ENCODE measurements around the gene MRPL16. TPM values are rescaled to one million over a fixed set of nuclear protein-coding genes. Genes with fewer than 3 reads are reported as not detected.

MRPL16 gene
- polyA plus RNA-seq, 1 of the 3 experiments (the other 2 are of a cell fraction) = 77.6 TPM

DNA sequence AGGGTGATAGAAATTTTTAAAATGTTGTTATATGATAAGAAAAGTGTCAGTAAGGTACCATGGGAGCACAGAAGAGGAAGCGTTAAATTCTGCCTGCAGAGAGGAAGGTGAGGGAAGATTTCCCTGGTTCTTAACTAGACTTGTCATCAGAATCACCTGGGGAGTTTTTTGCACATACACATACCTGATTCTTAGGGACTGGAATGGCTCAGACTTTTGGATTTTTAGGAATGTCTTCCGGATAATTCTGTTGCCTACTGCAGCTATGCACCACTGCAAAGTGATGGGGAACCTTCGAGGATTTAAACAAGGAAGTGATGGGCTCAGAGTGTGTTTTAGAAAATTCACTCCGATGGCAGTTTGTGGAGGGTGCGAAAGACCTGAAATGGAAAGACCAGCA lies 33.5 kb downstream of the MRPL16 start:
- Histone ChIP-seq H3K4me1 (ENCODE audit: control insufficient read depth in 1 of 2, insufficient read depth in 2 of 2, low read depth in 1 of 2, low read length in 1 of 2) (peaks cover 0 to 13% of the 10 kb centered on the region in 2 experiments; a peak in 1 of 4 replicates), H3K9ac (no peak overlapping the region), H3F3A (replicated peaks; ENCODE audit: insufficient read depth) (peaks cover 6% of the 10 kb centered on the region), H4K20me1 (ENCODE audit: insufficient read depth) (peaks cover 25% of the 10 kb centered on the region), H3K27me3 (ENCODE audit: insufficient read depth) (no peaks in the 10 kb centered on the region), H3K9me2 (no peaks in the 10 kb centered on the region), H3K4me2 (no peak overlapping the region), H3K79me2 (ENCODE audit: insufficient read depth) (no peaks in the 10 kb centered on the region; the same call in 1 of the 2 replicates), H3K36me3 (replicated peaks in 1 of 2; ENCODE audit: control insufficient read depth in 1 of 2, insufficient read depth in 2 of 2, low read length in 1 of 2) (peaks cover 2 to 37% of the 10 kb centered on the region in 2 experiments), H3K27ac (ENCODE audit: low read depth in 2 of 2, low read length in 1 of 2) (peak overlapping the region in 1 of 2 experiments; percentile 54; a peak in 1 of 4 replicates), H3K4me3 (ENCODE audit: low read depth in 2 of 2, low read length in 1 of 2) (no peak overlapping the region), H2AFZ (ENCODE audit: low read depth) (no peak overlapping the region), H3K9me3 (no peaks in the 10 kb centered on the region)
- TF ChIP-seq EZH2phosphoT487 (IDR thresholded peaks at IDR 0.05; ENCODE audit: borderline replicate concordance, low read depth) = no peak
- TF ChIP-seq, protein P1, sequence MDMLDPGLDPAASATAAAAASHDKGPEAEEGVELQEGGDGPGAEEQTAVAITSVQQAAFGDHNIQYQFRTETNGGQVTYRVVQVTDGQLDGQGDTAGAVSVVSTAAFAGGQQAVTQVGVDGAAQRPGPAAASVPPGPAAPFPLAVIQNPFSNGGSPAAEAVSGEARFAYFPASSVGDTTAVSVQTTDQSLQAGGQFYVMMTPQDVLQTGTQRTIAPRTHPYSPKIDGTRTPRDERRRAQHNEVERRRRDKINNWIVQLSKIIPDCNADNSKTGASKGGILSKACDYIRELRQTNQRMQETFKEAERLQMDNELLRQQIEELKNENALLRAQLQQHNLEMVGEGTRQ (IDR thresholded peaks at IDR 0.05; ENCODE audit: borderline replicate concordance, low read depth, low read length) = no peak
- no peak for TF ChIP-seq GATA2 (CRISPR knock-in tag; IDR thresholded peaks at IDR 0.05)
- TF ChIP-seq GABPA (IDR thresholded peaks at IDR 0.05; ENCODE audit: low read depth) = no peak
- no peak for TF ChIP-seq NFIC (IDR thresholded peaks at IDR 0.05; ENCODE audit: borderline replicate concordance)
- TF ChIP-seq FOSL2 (IDR thresholded peaks at IDR 0.05; ENCODE audit: borderline replicate concordance, low read depth) = no peak
- TF ChIP-seq RCOR1 (IDR thresholded peaks at IDR 0.05; ENCODE audit: low read length) = no peak
- no peak for TF ChIP-seq YY1 (IDR thresholded peaks at IDR 0.05; ENCODE audit: low read depth)
- no peak for TF ChIP-seq CHD2 (IDR thresholded peaks at IDR 0.05; ENCODE audit: low read length, partially characterized antibody)
- TF ChIP-seq, protein P2, sequence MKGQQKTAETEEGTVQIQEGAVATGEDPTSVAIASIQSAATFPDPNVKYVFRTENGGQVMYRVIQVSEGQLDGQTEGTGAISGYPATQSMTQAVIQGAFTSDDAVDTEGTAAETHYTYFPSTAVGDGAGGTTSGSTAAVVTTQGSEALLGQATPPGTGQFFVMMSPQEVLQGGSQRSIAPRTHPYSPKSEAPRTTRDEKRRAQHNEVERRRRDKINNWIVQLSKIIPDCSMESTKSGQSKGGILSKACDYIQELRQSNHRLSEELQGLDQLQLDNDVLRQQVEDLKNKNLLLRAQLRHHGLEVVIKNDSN (IDR thresholded peaks at IDR 0.05; ENCODE audit: borderline replicate concordance, low read depth) = no peak
- TF ChIP-seq JUND (IDR thresholded peaks at IDR 0.05) = no peak
- TF ChIP-seq MXI1 (IDR thresholded peaks at IDR 0.05; ENCODE audit: low read depth, low read length) = no peak
- no peak for DNase-seq
- POLR2A ChIA-PET = no interaction called here
- CTCF ChIA-PET = interaction anchor here (2.3 to 3.3 kb wide), 2 partner anchors 23 to 24 kb away, joined by 7 to 16 read pairs; no protein-coding TSS in a partner anchor
- 73% methylated on average over 5 of the region's 5 CpGs for WGBS (ENCODE audit: low lambda C conversion rate)

DNA sequence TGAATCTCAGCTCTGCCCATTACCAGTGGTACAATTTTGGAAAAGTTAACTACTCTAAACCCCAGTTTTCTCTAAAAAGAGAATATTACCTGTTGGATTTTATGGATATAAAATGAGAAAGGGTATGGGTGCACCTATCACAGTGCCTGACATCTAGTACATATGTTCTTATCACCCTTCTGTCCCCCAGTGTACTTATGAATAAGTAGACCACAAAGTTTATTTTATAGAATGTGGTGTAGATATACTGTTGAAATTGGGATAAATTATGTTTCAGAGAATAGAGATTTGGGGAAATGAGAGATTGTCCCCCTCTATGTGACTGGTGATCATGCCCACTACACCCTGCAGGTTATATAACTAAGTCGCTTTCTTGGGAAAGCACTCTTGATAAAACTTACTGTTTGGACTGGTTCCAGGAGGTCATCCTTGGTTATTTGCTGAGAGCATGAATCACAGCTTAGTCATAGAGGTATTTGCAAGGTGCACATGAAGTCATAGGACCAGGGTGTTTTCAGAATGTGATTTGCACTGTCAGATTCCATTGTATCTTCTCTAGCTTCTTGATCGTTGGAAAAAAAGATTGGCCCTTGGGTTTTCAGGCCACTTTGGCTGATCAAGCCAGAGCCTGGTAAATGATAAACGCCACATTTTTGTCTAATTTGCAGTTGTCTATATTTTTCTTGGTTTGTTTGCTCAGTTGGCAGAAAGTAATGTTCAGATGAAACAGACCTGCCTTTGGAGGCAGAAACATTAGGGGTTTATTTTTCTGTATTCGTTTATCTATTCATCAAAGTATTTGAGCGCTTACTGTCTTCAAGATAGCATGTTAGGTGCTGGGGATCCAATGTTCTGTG lies 34.1 kb downstream of the MRPL16 start:
- ChIA-PET CTCF (interaction anchor here (1.4 to 3.3 kb wide), 3 partner anchors 9 to 25 kb away, joined by 4 to 16 read pairs (median 7); no protein-coding TSS in a partner anchor), POLR2A (no interaction called here)
- Histone ChIP-seq H3K4me2 (no peak overlapping the region), H3F3A (replicated peaks; ENCODE audit: insufficient read depth) (peaks cover 6% of the 10 kb centered on the region), H3K9me3 (no peaks in the 10 kb centered on the region), H3K36me3 (replicated peaks in 1 of 2; ENCODE audit: control insufficient read depth in 1 of 2, insufficient read depth in 2 of 2, low read length in 1 of 2) (peaks cover 2 to 37% of the 10 kb centered on the region in 2 experiments), H3K79me2 (ENCODE audit: insufficient read depth) (no peaks in the 10 kb centered on the region; the same call in 1 of the 2 replicates), H3K27ac (ENCODE audit: low read depth in 2 of 2, low read length in 1 of 2) (peak overlapping the region in 1 of 2 experiments; percentile 54; a peak in 2 of 4 replicates), H3K9me2 (no peaks in the 10 kb centered on the region), H2AFZ (ENCODE audit: low read depth) (no peak overlapping the region), H4K20me1 (ENCODE audit: insufficient read depth) (peaks cover 28% of the 10 kb centered on the region), H3K27me3 (ENCODE audit: insufficient read depth) (no peaks in the 10 kb centered on the region), H3K9ac (no peak overlapping the region), H3K4me1 (ENCODE audit: control insufficient read depth in 1 of 2, insufficient read depth in 2 of 2, low read depth in 1 of 2, low read length in 1 of 2) (peaks cover 0 to 13% of the 10 kb centered on the region in 2 experiments; a peak in 1 of 4 replicates), H3K4me3 (ENCODE audit: low read depth in 2 of 2, low read length in 1 of 2) (no peak overlapping the region)
- WGBS (ENCODE audit: low lambda C conversion rate) = 67% methylated on average over 5 of the region's 5 CpGs
- DNase-seq = no peak
- TF ChIP-seq, protein P3, sequence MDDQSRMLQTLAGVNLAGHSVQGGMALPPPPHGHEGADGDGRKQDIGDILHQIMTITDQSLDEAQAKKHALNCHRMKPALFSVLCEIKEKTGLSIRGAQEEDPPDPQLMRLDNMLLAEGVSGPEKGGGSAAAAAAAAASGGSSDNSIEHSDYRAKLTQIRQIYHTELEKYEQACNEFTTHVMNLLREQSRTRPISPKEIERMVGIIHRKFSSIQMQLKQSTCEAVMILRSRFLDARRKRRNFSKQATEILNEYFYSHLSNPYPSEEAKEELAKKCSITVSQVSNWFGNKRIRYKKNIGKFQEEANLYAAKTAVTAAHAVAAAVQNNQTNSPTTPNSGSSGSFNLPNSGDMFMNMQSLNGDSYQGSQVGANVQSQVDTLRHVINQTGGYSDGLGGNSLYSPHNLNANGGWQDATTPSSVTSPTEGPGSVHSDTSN (IDR thresholded peaks at IDR 0.05) = peak; percentile 63
- TF ChIP-seq SMC3 (IDR thresholded peaks at IDR 0.05; ENCODE audit: low read depth, low read length) (no peak), POLR2AphosphoS5 (IDR thresholded peaks at IDR 0.05; ENCODE audit: low read depth, low read length) (0 out of 2 replicates have a peak, but pooled peaks have one; percentile 45), MXI1 (IDR thresholded peaks at IDR 0.05; ENCODE audit: low read depth, low read length) (no peak), RXRA (IDR thresholded peaks at IDR 0.05; ENCODE audit: borderline replicate concordance, low read depth) (peak; percentile 53; the same call in 1 of the 2 replicates), FOSL2 (IDR thresholded peaks at IDR 0.05; ENCODE audit: borderline replicate concordance, low read depth) (peak; percentile 94), FOXJ3 (CRISPR knock-in tag; IDR thresholded peaks at IDR 0.05) (no peak)
- TF ChIP-seq, protein P2 (IDR thresholded peaks at IDR 0.05; ENCODE audit: borderline replicate concordance, low read depth) = no peak
- TF ChIP-seq, protein P1 (IDR thresholded peaks at IDR 0.05; ENCODE audit: borderline replicate concordance, low read depth, low read length) = no peak
- TF ChIP-seq, protein P4, sequence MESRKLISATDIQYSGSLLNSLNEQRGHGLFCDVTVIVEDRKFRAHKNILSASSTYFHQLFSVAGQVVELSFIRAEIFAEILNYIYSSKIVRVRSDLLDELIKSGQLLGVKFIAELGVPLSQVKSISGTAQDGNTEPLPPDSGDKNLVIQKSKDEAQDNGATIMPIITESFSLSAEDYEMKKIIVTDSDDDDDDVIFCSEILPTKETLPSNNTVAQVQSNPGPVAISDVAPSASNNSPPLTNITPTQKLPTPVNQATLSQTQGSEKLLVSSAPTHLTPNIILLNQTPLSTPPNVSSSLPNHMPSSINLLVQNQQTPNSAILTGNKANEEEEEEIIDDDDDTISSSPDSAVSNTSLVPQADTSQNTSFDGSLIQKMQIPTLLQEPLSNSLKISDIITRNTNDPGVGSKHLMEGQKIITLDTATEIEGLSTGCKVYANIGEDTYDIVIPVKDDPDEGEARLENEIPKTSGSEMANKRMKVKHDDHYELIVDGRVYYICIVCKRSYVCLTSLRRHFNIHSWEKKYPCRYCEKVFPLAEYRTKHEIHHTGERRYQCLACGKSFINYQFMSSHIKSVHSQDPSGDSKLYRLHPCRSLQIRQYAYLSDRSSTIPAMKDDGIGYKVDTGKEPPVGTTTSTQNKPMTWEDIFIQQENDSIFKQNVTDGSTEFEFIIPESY (IDR thresholded peaks at IDR 0.05; ENCODE audit: borderline replicate concordance, low read depth) = no peak
